Activated CD4-positive, alpha-beta T cell treated with anti-CD3 and anti-CD28 coated beads for 36 hours (primary cell): ENCODE results near the gene MPP2. TPM values are rescaled to one million over a fixed set of nuclear protein-coding genes. Genes with fewer than 3 reads are reported as not detected.

Experiments
- ATAC-seq: fragments of 200-7000 bp; cut with Tn5 transposase; one replicate; pipeline ENCODE4 v1.10.0; 2021; ENCODE audit warnings: mild to moderate bottlenecking, moderate library complexity
- CTCF ChIA-PET: fragments of 350-600 bp; sonication (Branson Sonifier 250); formaldehyde crosslinking; loops from one replicate; lab custom pipeline; 2021; ENCODE audit warnings: antibody characterized with exemption; lab: Charles Lee
- POLR2A ChIA-PET: fragments of 350-600 bp; sonication (Branson Sonifier 250); formaldehyde crosslinking; loops from one replicate; lab custom pipeline; 2021; ENCODE audit warnings: antibody characterized with exemption, inconsistent platforms; lab: Charles Lee
- DNase-seq: peaks from one replicate; pipeline ENCODE4 v3.0.0-alpha.2; 2020
- H3K27ac Mint-ChIP-seq: one replicate; pipeline ENCODE4 v1.8.0; 2021; ENCODE audit warnings: mixed read lengths
- H3K27me3 Mint-ChIP-seq: one replicate; pipeline ENCODE4 v1.8.0; 2021; ENCODE audit warnings: mixed read lengths
- H3K36me3 Mint-ChIP-seq: one replicate; pipeline ENCODE4 v1.8.0; 2021; ENCODE audit warnings: low read depth, mixed read lengths
- H3K4me1 Mint-ChIP-seq: one replicate; pipeline ENCODE4 v1.8.0; 2021; ENCODE audit warnings: mixed read lengths
- H3K4me3 Mint-ChIP-seq: one replicate; pipeline ENCODE4 v1.8.0; 2021; ENCODE audit warnings: mild to moderate bottlenecking, moderate library complexity, mixed read lengths
- H3K9me3 Mint-ChIP-seq: one replicate; pipeline ENCODE4 v1.8.0; 2021; ENCODE audit warnings: low read depth, mixed read lengths
- intact Hi-C, 2 experiments: fragments of 100-400 bp; cut with DNase I in 1 of 2; cut with micrococcal nuclease in 1 of 2; formaldehyde crosslinking; loops; one replicate each; pipeline versions ENCODE4 v1.14.2 to v1.15.1; 2022 to 2024; cut with DNase I, micrococcal nuclease
- total RNA-seq, 2 experiments: library from RNA; stranded (reverse); gene quantifications; one replicate each; pipeline ENCODE4 v1.2.3, GENCODE V29; 2021

The MPP2 gene, protein sequence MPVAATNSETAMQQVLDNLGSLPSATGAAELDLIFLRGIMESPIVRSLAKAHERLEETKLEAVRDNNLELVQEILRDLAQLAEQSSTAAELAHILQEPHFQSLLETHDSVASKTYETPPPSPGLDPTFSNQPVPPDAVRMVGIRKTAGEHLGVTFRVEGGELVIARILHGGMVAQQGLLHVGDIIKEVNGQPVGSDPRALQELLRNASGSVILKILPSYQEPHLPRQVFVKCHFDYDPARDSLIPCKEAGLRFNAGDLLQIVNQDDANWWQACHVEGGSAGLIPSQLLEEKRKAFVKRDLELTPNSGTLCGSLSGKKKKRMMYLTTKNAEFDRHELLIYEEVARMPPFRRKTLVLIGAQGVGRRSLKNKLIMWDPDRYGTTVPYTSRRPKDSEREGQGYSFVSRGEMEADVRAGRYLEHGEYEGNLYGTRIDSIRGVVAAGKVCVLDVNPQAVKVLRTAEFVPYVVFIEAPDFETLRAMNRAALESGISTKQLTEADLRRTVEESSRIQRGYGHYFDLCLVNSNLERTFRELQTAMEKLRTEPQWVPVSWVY
- total RNA-seq = 1 to 10 TPM; 1.2 to 1.3 TPM

DNA sequence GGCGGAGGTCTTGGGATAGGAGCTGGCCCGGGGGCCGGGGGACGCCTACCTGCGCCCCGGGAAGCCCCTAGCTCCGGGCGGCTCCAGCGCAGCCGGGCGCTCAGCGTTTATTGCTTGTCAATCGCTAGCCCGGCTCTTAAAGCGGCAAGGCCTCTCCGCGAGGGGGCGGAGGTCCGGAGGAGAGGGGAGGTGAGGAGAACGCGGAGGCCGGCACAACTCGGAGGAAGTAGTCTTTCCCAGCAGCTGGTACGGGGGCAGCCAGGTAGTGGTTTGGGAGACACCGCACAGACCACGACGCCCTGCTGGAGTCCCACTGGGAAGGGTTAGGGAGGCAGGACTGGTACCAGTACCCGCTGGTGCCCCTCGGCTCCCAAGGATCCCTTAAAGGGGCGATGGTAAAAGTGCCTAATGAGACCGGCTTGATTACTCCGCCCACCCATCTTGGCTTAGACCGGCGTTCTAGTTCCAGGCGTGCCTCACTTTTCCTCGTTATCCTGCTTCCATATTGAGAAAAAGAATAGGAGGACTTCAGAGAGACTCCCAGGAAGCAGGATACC is at the start of gene MPP2:
Gene MPP2 (minus strand): TSS at position 112 of the 557 bp plus-strand sequence. CDS start 3,076 bp downstream, outside the sequence.
- intact Hi-C loops = loop anchor here in 1 of 2 experiments (2.0 kb wide), 1 partner anchor 99 kb away; no protein-coding TSS in a partner anchor
- Mint-ChIP-seq H3K27ac (no peak within 1 kb of the TSS), H3K27me3 (peaks cover 25% of the 10 kb centered on the region)

DNA sequence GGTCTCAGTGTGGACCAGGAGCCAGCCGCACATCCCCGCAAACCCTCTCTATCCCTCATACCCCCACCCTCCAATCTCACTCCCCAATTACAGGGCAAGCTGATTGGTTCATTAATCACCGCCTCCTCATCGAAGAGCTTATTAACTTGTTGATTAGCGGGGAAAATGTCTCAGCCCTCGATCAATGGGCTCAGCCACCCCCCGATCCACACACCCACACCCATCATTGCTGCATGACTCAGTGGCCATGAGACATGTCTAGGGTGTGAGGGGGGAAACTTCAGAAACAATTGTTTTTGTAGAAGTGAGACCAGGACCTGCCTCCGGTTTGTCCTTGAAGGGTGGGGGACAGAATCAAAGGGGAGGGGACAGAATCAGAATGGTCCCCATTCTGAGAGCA is 48.9 kb upstream of the MPP2 start:
- Mint-ChIP-seq H3K27me3 (peaks cover 23% of the 10 kb centered on the region), H3K4me3 (no peak overlapping the region), H3K4me1 (peaks cover 3% of the 10 kb centered on the region), H3K36me3 (no peaks in the 10 kb centered on the region), H3K9me3 (no peaks in the 10 kb centered on the region), H3K27ac (no peak overlapping the region)
- CTCF ChIA-PET = no interaction called here
- no peak for ATAC-seq
- no peak for DNase-seq
- intact Hi-C loops = no loop called here
- POLR2A ChIA-PET = no interaction called here

More for the DNA sequence above, at the start of gene MPP2:
- DNase-seq = peak; percentile 75
- peak; percentile 49 for ATAC-seq
- peak within 1 kb of the TSS; percentile 34 for H3K4me3 Mint-ChIP-seq
- ChIA-PET CTCF (interaction anchor here (0.6 to 1.6 kb wide), 7 partner anchors 8 to 231 kb away, joined by 3 to 6 read pairs (median 3); partner anchors contain the start of gene HDAC5), POLR2A (interaction anchor here (1.0 kb wide), 1 partner anchor 591 kb away, joined by 3 read pairs; no protein-coding TSS in a partner anchor)
- no peaks in the 10 kb centered on the region for H3K9me3 Mint-ChIP-seq
- H3K36me3 Mint-ChIP-seq = no peaks in the 10 kb centered on the region
- H3K4me1 Mint-ChIP-seq = peaks cover 17% of the 10 kb centered on the region

DNA sequence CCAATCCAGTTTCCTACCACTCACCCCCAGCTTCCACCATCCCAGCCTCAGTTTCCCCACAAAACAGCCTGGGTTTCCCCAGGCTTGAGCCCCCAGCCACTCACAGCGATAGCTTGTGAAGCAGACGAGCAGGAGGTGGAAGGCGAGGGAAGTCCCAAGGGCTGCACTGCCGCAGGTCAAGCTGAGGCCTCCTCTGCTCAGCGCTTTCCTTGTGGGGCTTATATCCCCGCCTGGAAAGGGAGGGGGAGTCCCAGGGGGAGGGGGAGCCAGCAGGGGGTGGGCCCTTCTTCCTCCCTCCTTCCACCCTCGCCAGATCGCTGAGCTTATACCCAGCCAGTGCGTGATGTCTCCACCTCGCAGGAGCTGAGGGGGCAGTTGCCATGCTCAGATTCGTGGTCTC is 46.4 kb upstream of the MPP2 start, which contains the start of gene PYY:
Gene PYY (minus strand): TSS at position 195 of the 400 bp plus-strand sequence. CDS start 457 bp downstream, outside the sequence.
- intact Hi-C loops = no loop called here
- no peaks in the 10 kb centered on the region for H3K9me3 Mint-ChIP-seq
- no peaks in the 10 kb centered on the region for H3K36me3 Mint-ChIP-seq
- POLR2A ChIA-PET = no interaction called here
- H3K4me3 Mint-ChIP-seq = no peak within 1 kb of the TSS
- ATAC-seq (no peak), DNase-seq (no peak)
- H3K27me3 Mint-ChIP-seq = peaks cover 36% of the 10 kb centered on the region
- H3K4me1 Mint-ChIP-seq = peaks cover 3% of the 10 kb centered on the region
- H3K27ac Mint-ChIP-seq = no peak within 1 kb of the TSS
- CTCF ChIA-PET = interaction anchor here (2.5 kb wide), 1 partner anchor 9 kb away, joined by 9 read pairs; no protein-coding TSS in a partner anchor

DNA sequence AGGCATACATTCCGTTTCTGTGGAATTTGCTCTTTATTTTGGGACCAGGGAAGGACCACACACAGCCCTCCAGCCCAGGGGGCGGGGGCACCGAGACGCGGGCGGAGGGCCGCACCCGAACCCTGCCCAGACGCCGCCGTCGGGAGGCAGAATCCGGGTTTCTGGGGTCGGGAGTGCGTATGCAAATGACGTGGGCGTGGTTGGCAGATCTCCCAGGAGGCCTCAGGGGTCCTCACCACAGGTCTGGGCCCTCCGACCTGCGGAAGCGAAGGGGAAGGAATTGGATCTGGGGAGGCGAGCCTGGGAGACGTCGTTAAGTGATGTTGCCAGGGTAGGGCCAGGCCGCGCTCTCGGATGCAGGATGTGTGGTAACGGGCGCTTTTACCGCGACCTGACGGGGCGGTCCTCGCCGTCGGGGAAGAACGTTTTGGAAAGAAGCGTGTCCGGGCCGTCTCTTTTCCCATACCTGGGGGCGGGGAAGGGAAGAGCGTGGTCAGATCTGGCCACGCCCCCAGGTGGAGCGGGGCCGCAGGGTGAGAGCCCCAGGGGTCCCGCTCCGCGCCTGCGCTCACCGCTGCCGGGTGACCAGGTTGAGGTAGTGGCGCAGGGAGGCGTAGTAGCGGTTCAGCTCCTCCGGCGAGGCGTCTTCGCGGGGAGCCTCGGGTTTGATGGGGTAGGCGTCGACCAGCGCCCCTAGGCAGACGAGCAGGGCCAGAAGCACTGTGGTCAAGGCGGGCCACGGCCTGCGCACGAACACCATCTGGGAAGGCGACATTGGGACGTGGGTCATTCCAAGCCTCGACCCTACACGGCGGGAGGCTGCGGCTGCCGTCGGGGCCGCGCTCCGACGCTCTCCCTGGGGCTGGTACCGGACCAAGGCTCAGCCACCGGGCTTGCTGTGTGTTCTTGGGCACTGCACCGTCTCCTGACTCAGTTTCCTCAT is 45.7 kb upstream of the MPP2 start:
- DNase-seq (no peak), ATAC-seq (no peak)

DNA sequence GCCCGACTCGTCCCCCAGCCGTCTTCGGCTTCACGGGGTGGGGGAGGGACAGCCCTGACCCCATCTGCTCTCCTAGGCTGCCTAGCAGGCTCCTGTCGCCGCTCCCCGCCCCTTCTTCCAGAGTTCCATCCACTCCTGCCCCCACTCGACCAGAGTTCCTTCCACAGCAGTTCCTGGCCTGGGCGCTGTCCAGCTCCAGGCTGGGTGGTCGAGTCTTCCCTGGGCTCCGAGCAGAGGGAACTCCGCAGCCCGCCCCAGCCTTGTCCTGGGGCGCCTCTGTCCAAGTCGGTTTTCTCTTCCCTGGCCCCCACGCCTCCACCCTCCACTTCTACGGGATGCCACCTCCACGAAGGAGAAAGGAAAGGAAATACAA is 45.0 kb upstream of the MPP2 start:
- Mint-ChIP-seq H3K27me3 (peaks cover 36% of the 10 kb centered on the region), H3K9me3 (no peaks in the 10 kb centered on the region), H3K4me1 (peaks cover 3% of the 10 kb centered on the region), H3K27ac (no peak overlapping the region), H3K36me3 (no peaks in the 10 kb centered on the region), H3K4me3 (no peak overlapping the region)
- no peak for DNase-seq
- no peak for ATAC-seq
- CTCF ChIA-PET = no interaction called here
- POLR2A ChIA-PET = no interaction called here
- intact Hi-C loops = no loop called here

More for the DNA sequence above, 45.7 kb upstream of the MPP2 start:
- Mint-ChIP-seq H3K9me3 (no peaks in the 10 kb centered on the region), H3K4me3 (no peak overlapping the region), H3K36me3 (no peaks in the 10 kb centered on the region), H3K27ac (no peak overlapping the region), H3K4me1 (peaks cover 3% of the 10 kb centered on the region), H3K27me3 (peaks cover 36% of the 10 kb centered on the region)
- CTCF ChIA-PET = interaction anchor here (2.5 kb wide), 1 partner anchor 9 kb away, joined by 9 read pairs; no protein-coding TSS in a partner anchor
- POLR2A ChIA-PET = no interaction called here
- intact Hi-C loops = no loop called here

DNA sequence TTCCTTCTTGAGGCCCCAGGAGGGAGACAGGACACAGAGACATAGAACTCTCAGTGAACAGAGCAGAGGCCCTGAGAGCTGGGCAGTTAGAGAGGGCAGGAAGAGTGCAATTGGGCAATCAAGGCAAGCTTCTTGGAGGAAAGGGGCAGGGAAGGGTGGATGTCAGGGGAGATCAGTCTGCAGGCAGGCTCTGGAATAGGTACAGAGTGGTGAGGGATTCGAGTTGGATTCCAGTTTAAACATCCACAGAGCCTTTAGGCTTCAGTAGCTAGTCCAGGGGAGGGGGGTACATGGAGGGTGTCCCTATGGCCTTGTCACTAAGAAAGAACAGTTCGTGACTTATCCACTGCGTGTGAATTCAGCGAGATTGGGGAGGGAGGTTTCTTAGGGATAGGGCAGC is 44.4 kb upstream of the MPP2 start:
- H3K27me3 Mint-ChIP-seq = peaks cover 36% of the 10 kb centered on the region
- no peak for ATAC-seq
- DNase-seq = no peak
- H3K4me1 Mint-ChIP-seq = peaks cover 3% of the 10 kb centered on the region
- no peak overlapping the region for H3K4me3 Mint-ChIP-seq
- POLR2A ChIA-PET = no interaction called here
- H3K27ac Mint-ChIP-seq = no peak overlapping the region
- intact Hi-C loops = no loop called here
- CTCF ChIA-PET = no interaction called here
- no peaks in the 10 kb centered on the region for H3K9me3 Mint-ChIP-seq
- H3K36me3 Mint-ChIP-seq = no peaks in the 10 kb centered on the region

DNA sequence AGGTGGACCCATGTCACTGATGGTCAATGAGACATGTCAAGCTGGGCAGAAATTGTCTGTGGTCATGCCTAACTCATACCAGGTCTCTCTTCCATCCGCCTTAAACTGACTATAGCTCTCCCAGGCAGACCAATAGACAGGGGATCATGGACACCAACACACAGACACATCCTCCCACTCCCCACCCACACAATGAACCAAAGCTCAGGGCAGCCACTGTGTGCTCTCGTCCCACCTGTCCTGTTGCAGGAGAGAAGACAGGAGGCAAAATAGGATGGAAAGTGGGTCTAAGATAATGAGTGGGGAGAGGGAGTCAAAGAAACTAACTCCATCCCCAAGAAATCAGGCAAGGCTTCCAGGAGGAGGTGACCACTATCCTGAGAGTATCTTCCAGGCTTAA is 43.2 kb upstream of the MPP2 start:
- H3K4me3 Mint-ChIP-seq = no peak overlapping the region
- peaks cover 36% of the 10 kb centered on the region for H3K27me3 Mint-ChIP-seq
- POLR2A ChIA-PET = no interaction called here
- no peaks in the 10 kb centered on the region for H3K9me3 Mint-ChIP-seq
- intact Hi-C loops = no loop called here
- H3K36me3 Mint-ChIP-seq = no peaks in the 10 kb centered on the region
- H3K4me1 Mint-ChIP-seq = peaks cover 3% of the 10 kb centered on the region
- DNase-seq (no peak), ATAC-seq (no peak)
- CTCF ChIA-PET = interaction anchor here (0.6 to 0.8 kb wide), 2 partner anchors 17 to 81 kb away, joined by 3 read pairs; no protein-coding TSS in a partner anchor
- no peak overlapping the region for H3K27ac Mint-ChIP-seq

DNA sequence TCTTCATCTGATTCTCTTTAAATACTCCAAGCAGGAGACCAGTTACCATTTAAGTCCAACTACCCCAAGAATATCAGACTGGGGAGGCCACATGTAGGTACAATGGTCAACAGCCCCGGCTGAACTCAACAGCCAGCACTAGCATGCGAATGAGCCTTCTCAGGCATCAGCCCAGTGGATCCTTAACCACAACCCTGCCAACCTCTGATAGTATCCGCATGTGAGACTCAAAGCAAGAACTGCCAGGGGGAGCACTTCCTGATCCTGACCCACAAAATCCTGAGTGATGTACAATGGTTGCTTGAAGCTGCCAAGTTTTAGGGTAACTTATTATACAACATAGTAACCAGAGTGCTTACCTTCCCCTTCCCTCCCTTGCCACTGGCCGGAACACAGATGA is 42.4 kb upstream of the MPP2 start:
- Mint-ChIP-seq H3K36me3 (no peaks in the 10 kb centered on the region), H3K27ac (no peak overlapping the region), H3K4me3 (no peak overlapping the region), H3K9me3 (no peaks in the 10 kb centered on the region), H3K4me1 (peaks cover 5% of the 10 kb centered on the region), H3K27me3 (peaks cover 36% of the 10 kb centered on the region)
- DNase-seq (no peak), ATAC-seq (no peak)
- intact Hi-C loops = no loop called here
- ChIA-PET POLR2A (no interaction called here), CTCF (no interaction called here)

DNA sequence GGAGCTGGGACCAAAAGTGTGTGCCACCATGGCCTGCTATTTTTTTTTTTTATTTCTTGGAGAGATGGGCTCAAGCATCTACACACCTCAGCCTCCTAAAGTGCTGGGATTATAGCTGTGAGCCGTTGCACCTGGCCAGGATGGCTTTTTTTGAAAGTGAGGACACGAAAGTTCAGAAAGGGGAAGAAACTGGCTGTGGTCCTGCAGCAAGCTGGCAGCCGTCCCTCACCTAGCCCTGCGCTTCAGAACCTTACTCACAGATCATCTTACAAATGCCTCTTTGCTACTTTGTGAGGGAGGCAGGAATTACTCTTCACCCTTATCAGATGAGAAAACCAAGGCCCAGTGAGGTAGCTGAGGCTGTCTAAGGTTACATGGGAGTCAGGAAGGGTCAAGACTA is 39.4 kb upstream of the MPP2 start:
- no peak for ATAC-seq
- POLR2A ChIA-PET = no interaction called here
- Mint-ChIP-seq H3K36me3 (no peaks in the 10 kb centered on the region), H3K9me3 (no peaks in the 10 kb centered on the region), H3K4me1 (peaks cover 6% of the 10 kb centered on the region), H3K27me3 (peaks cover 17% of the 10 kb centered on the region), H3K4me3 (no peak overlapping the region), H3K27ac (no peak overlapping the region)
- DNase-seq = no peak
- CTCF ChIA-PET = interaction anchor here (0.5 to 5.1 kb wide), 6 partner anchors 15 to 103 kb away, joined by 3 to 42 read pairs (median 3); no protein-coding TSS in a partner anchor
- intact Hi-C loops = no loop called here

DNA sequence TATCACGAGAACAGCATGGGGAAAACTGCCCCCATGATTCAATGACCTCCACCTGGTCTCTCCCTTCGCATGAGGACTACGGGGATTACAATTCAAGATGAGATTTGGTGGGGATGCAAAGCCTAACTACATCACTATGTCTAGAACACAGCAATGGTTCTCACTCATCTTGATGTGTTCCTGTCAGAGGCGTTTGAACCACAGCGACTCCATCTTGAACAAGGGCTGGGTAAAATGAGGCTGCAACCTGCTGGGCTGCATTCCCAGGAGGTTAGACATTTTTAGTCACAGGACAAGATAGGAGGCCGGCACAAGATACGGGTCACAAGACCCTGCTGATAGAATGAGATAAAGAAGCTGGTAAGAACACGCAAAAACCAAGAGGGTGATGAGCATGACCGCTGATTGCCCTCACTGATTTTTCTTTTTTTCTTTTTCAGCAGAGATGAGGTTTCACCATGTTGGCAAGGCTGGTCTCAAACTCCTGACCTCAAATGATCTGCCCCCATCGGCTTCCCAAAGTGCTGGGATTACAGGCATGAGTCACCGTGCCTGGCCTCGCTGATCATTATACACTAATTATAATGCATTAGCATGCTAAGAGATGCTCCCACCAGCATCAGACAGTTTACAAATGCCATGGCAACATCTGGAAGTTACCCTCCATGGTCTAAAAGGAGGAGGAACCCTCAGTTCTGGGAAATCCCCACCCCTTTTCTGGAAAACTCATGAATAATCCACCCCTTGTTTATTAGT is 37.9 kb upstream of the MPP2 start:
- Mint-ChIP-seq H3K9me3 (no peaks in the 10 kb centered on the region), H3K27me3 (peaks cover 7% of the 10 kb centered on the region), H3K4me1 (peaks cover 6% of the 10 kb centered on the region), H3K27ac (no peak overlapping the region), H3K4me3 (no peak overlapping the region), H3K36me3 (no peaks in the 10 kb centered on the region)
- intact Hi-C loops = no loop called here
- no peak for ATAC-seq
- DNase-seq = no peak
- ChIA-PET POLR2A (no interaction called here), CTCF (interaction anchor here (0.6 to 5.1 kb wide), 10 partner anchors 9 to 1027 kb away, joined by 3 to 59 read pairs (median 8); partner anchors contain the start of gene PYY)
